Lower lobe of right lung (tissue), 2 donors: ENCODE data around the gene PPP1R13L. TPM values are rescaled to one million over a fixed set of nuclear protein-coding genes. Genes with fewer than 3 reads are reported as not detected.
A peak's percentile ranks its signal among the peaks of the same experiment; 100 is the strongest.

Experiments used
- ATAC-seq, 2 donors: fragments of 200-7000 bp; cut with Tn5 transposase; one replicate each; pipeline ENCODE4 v1.9.1; 2020 to 2022; ENCODE audit warnings: mild to moderate bottlenecking in 2 of 2, moderate library complexity in 2 of 2
- DNase-seq: peaks from one replicate; pipeline ENCODE4 v3.0.0-alpha.2; 2020
- H3K27ac ChIP-seq: fragments of 200-600 bp; one replicate; pipeline ENCODE4 v1.8.0; 2022
- H3K27me3 ChIP-seq: fragments of 200-600 bp; one replicate; pipeline ENCODE4 v1.8.0; 2022; ENCODE audit warnings: low read depth
- H3K36me3 ChIP-seq: fragments of 200-600 bp; one replicate; pipeline ENCODE4 v1.8.0; 2022; ENCODE audit warnings: mild to moderate bottlenecking
- H3K4me1 ChIP-seq: fragments of 200-600 bp; one replicate; pipeline ENCODE4 v1.8.0; 2022
- H3K4me3 ChIP-seq: fragments of 200-600 bp; one replicate; pipeline ENCODE4 v1.8.0; 2022; ENCODE audit warnings: mild to moderate bottlenecking
- H3K9me3 ChIP-seq: fragments of 200-600 bp; one replicate; pipeline ENCODE4 v1.8.0; 2022
- CTCF ChIP-seq: fragments of 200-600 bp; IDR thresholded peaks from one replicate; pipeline ENCODE4 v1.8.0; 2022; ENCODE audit warnings: antibody characterized with exemption, mild to moderate bottlenecking
- intact Hi-C: fragments of 100-400 bp; cut with DNase I; formaldehyde crosslinking; loops from one replicate; pipeline ENCODE4 v1.11.0; 2022
- total RNA-seq: library from RNA; stranded (reverse); fragmentation: NEBNext Ultra II Directional; extraction: Animal tissue kit (Norgen Biotek cat#: 25700); gene quantifications from one replicate; pipeline ENCODE4 v1.2.1, GENCODE V29; 2021
- donor health status: DM: no; HTN: yes; CAD: no; lungs with severe emphysema.

PPP1R13L gene
- total RNA-seq, 1 donor from 2014 or later: 43.8 TPM

- no peak for TF ChIP-seq CTCF
- Histone ChIP-seq H3K27ac (peak overlapping the region; percentile 98), H3K9me3 (no peaks in the 10 kb centered on the region), H3K27me3 (no peaks in the 10 kb centered on the region), H3K4me1 (peaks cover 47% of the 10 kb centered on the region), H3K4me3 (no peak overlapping the region), H3K36me3 (no peaks in the 10 kb centered on the region)
- ATAC-seq: no peak
- DNase-seq: no peak
- intact Hi-C loops: no loop called here
These were observed 43.5 kb upstream of the PPP1R13L start for GRCh38 chr19:45448425-45448756.

- no peak for ATAC-seq
- Histone ChIP-seq H3K27me3 (no peaks in the 10 kb centered on the region), H3K36me3 (no peaks in the 10 kb centered on the region), H3K9me3 (no peaks in the 10 kb centered on the region), H3K27ac (no peak overlapping the region), H3K4me3 (no peak overlapping the region), H3K4me1 (peaks cover 55% of the 10 kb centered on the region)
- no peak for TF ChIP-seq CTCF
- DNase-seq: no peak
- intact Hi-C loops: no loop called here
These were observed 42.1 kb upstream of the PPP1R13L start for GRCh38 chr19:45446944-45447343.

- no peak overlapping the region for H3K27ac ChIP-seq
- TF ChIP-seq CTCF: peak; percentile 29
- no peak for ATAC-seq
- no peak overlapping the region for H3K4me3 ChIP-seq
- H3K9me3 ChIP-seq: no peaks in the 10 kb centered on the region
- intact Hi-C loops: no loop called here
- DNase-seq: no peak
- no peaks in the 10 kb centered on the region for H3K36me3 ChIP-seq
- peaks cover 52% of the 10 kb centered on the region for H3K4me1 ChIP-seq
- no peaks in the 10 kb centered on the region for H3K27me3 ChIP-seq
These were observed 41.4 kb upstream of the PPP1R13L start for GRCh38 chr19:45446295-45446694.

- Histone ChIP-seq H3K36me3 (no peaks in the 10 kb centered on the region), H3K4me3 (no peak overlapping the region), H3K4me1 (peaks cover 51% of the 10 kb centered on the region), H3K27ac (peak overlapping the region; percentile 93), H3K27me3 (no peaks in the 10 kb centered on the region), H3K9me3 (no peaks in the 10 kb centered on the region)
- DNase-seq (no peak), ATAC-seq (no peak)
- intact Hi-C loops: no loop called here
- TF ChIP-seq CTCF: no peak
These were observed 40.3 kb upstream of the PPP1R13L start for GRCh38 chr19:45445139-45445538.

- Histone ChIP-seq H3K27ac (peak overlapping the region; percentile 93), H3K27me3 (no peaks in the 10 kb centered on the region), H3K36me3 (no peaks in the 10 kb centered on the region), H3K4me1 (peaks cover 46% of the 10 kb centered on the region), H3K9me3 (no peaks in the 10 kb centered on the region), H3K4me3 (peak overlapping the region; percentile 45)
- intact Hi-C loops: no loop called here
- no peak for TF ChIP-seq CTCF
- DNase-seq (peak; percentile 98), ATAC-seq (peak; percentile 84 to 89)
These were observed 39.6 kb upstream of the PPP1R13L start for GRCh38 chr19:45444318-45445041.
